Neural progenitor cell (in vitro differentiated cells): Measurements from ENCODE around the gene LRRC26. TPM values are rescaled to one million over a fixed set of nuclear protein-coding genes. Genes with fewer than 3 reads are reported as not detected.

Experiments used
- DNase-seq: peaks from one replicate; pipeline ENCODE4 v3.0.0-alpha.2; 2016; ENCODE audit warnings: low spot score
- H2AFZ ChIP-seq: fragments of 200-600 bp; sonication (generic); replicated peaks from 2 replicates; pipeline ENCODE4 v1.6.1; 2016; ENCODE audit warnings: antibody characterized with exemption
- H3F3A ChIP-seq: fragments of 200-600 bp; sonication (generic); 2 replicates; pipeline ENCODE4 v1.6.1; 2016; ENCODE audit warnings: antibody characterized with exemption, low read depth
- H3K27ac ChIP-seq: fragments of 200-600 bp; sonication (generic); 2 replicates; pipeline ENCODE4 v1.5.1; 2016; ENCODE audit warnings: mild to moderate bottlenecking
- H3K27me3 ChIP-seq: fragments of 200-600 bp; sonication (generic); 2 replicates; pipeline ENCODE4 v1.6.1; 2016; ENCODE audit warnings: mild to moderate bottlenecking, moderate library complexity
- H3K36me3 ChIP-seq: fragments of 200-600 bp; sonication (generic); 2 replicates; pipeline ENCODE4 v1.5.1; 2016
- H3K4me1 ChIP-seq: fragments of 200-600 bp; sonication (generic); 2 replicates; pipeline ENCODE4 v1.6.1; 2016; ENCODE audit warnings: mixed run types
- H3K4me2 ChIP-seq: fragments of 200-600 bp; sonication (generic); 2 replicates; pipeline ENCODE4 v1.6.1; 2016
- H3K4me3 ChIP-seq: fragments of 200-600 bp; sonication (generic); 2 replicates; pipeline ENCODE4 v1.5.1; 2016
- H3K79me2 ChIP-seq: fragments of 200-600 bp; sonication (generic); 2 replicates; pipeline ENCODE4 v1.6.1; 2016; ENCODE audit warnings: low read depth
- H3K9ac ChIP-seq: fragments of 200-600 bp; sonication (generic); 2 replicates; pipeline ENCODE4 v1.6.1; 2016
- H3K9me3 ChIP-seq: fragments of 200-600 bp; sonication (generic); 2 replicates; pipeline ENCODE4 v1.5.1; 2016; ENCODE audit warnings: low read depth
- H4K20me1 ChIP-seq: fragments of 200-600 bp; sonication (generic); 2 replicates; pipeline ENCODE4 v1.6.1; 2016; ENCODE audit warnings: low read depth
- H3K27ac Mint-ChIP-seq: 3 replicates; pipeline ENCODE4 v1.8.0; 2021; ENCODE audit warnings: mixed read lengths
- H3K27me3 Mint-ChIP-seq: 2 replicates; pipeline ENCODE4 v1.8.0; 2022; ENCODE audit warnings: low read depth, mild to moderate bottlenecking, inconsistent platforms, moderate library complexity, mixed read lengths; ENCODE audit not compliant: insufficient read depth
- H3K36me3 Mint-ChIP-seq: 3 replicates; pipeline ENCODE4 v1.8.0; 2021; ENCODE audit warnings: mixed read lengths
- H3K4me1 Mint-ChIP-seq: 3 replicates; pipeline ENCODE4 v1.8.0; 2021; ENCODE audit warnings: mixed read lengths
- H3K4me3 Mint-ChIP-seq: 3 replicates; pipeline ENCODE4 v1.8.0; 2021; ENCODE audit warnings: mild to moderate bottlenecking, moderate library complexity, mixed read lengths
- H3K9me3 Mint-ChIP-seq: 3 replicates; pipeline ENCODE4 v1.8.0; 2020; ENCODE audit warnings: mixed read lengths
- CTCF ChIP-seq: fragments of 200-600 bp; sonication (generic); IDR thresholded peaks from 2 replicates; pipeline ENCODE4 v1.5.1; 2017; ENCODE audit warnings: antibody characterized with exemption, mild to moderate bottlenecking
- EZH2 ChIP-seq: fragments of 200-600 bp; sonication (generic); IDR thresholded peaks from 2 replicates; pipeline ENCODE4 v1.6.1; 2017; ENCODE audit warnings: antibody characterized with exemption, mild to moderate bottlenecking, moderate library complexity
- EZH2phosphoT487 ChIP-seq: fragments of 200-600 bp; sonication (generic); IDR thresholded peaks from 2 replicates; pipeline ENCODE4 v1.6.1; 2017; ENCODE audit warnings: antibody characterized with exemption
- total RNA-seq: library from RNA; depleted of rRNA; stranded (reverse); fragments of >200 nt; gene quantifications from 2 replicates; pipeline ENCODE4 v1.2.3, GENCODE V29; 2015; ENCODE audit warnings: low replicate concordance

Gene LRRC26
- total RNA-seq, 1 donor from 2014 or later = not detected

- no peak overlapping the region for H3K4me3 Mint-ChIP-seq
- H3K36me3 Mint-ChIP-seq = no peaks in the 10 kb centered on the region
- no peak for DNase-seq
- H3K9me3 Mint-ChIP-seq = no peaks in the 10 kb centered on the region
- no peak overlapping the region for H3K27ac ChIP-seq
- H2AFZ ChIP-seq = no peak overlapping the region
- no peaks in the 10 kb centered on the region for H3K9me3 ChIP-seq
- peaks cover 66% of the 10 kb centered on the region for H3K27me3 Mint-ChIP-seq
- H3K4me2 ChIP-seq = no peak overlapping the region
- peaks cover 6% of the 10 kb centered on the region for H3F3A ChIP-seq
- no peaks in the 10 kb centered on the region for H3K36me3 ChIP-seq
- H3K4me1 Mint-ChIP-seq = peaks cover 2% of the 10 kb centered on the region
- H3K27ac Mint-ChIP-seq = no peak overlapping the region
- peaks cover 41% of the 10 kb centered on the region for H4K20me1 ChIP-seq
- H3K4me3 ChIP-seq = no peak overlapping the region
- H3K4me1 ChIP-seq = no peaks in the 10 kb centered on the region
- H3K79me2 ChIP-seq = no peaks in the 10 kb centered on the region
- TF ChIP-seq EZH2 (no peak), CTCF (no peak), EZH2phosphoT487 (no peak)
- peaks cover 93% of the 10 kb centered on the region for H3K27me3 ChIP-seq
- no peak overlapping the region for H3K9ac ChIP-seq
These were observed 28.6 kb downstream of the LRRC26 start for GRCh38 chr9:137141050-137141810.

GRCh38 chr9:137140151-137141012, 29.5 kb downstream of the LRRC26 start:
- no peak overlapping the region for H3K9ac ChIP-seq
- no peak overlapping the region for H3K27ac Mint-ChIP-seq
- H3K27ac ChIP-seq = no peak overlapping the region
- peaks cover 70% of the 10 kb centered on the region for H3K27me3 Mint-ChIP-seq
- H3K27me3 ChIP-seq = peaks cover 93% of the 10 kb centered on the region
- H2AFZ ChIP-seq = no peak overlapping the region
- H3K36me3 Mint-ChIP-seq = peaks cover 1% of the 10 kb centered on the region
- H3K4me1 ChIP-seq = no peaks in the 10 kb centered on the region
- peaks cover 45% of the 10 kb centered on the region for H4K20me1 ChIP-seq
- H3K79me2 ChIP-seq = no peaks in the 10 kb centered on the region
- peaks cover 2% of the 10 kb centered on the region for H3K4me1 Mint-ChIP-seq
- peaks cover 6% of the 10 kb centered on the region for H3F3A ChIP-seq
- peak; percentile 46 for DNase-seq
- peak overlapping the region; percentile 44 for H3K4me3 Mint-ChIP-seq
- no peak overlapping the region for H3K4me3 ChIP-seq
- H3K4me2 ChIP-seq = no peak overlapping the region
- no peaks in the 10 kb centered on the region for H3K9me3 ChIP-seq
- no peaks in the 10 kb centered on the region for H3K36me3 ChIP-seq
- peaks cover 3% of the 10 kb centered on the region for H3K9me3 Mint-ChIP-seq
- TF ChIP-seq EZH2phosphoT487 (peak; percentile 24), CTCF (no peak), EZH2 (peak; percentile 48)

GRCh38 chr9:137139468-137140150, 30.2 kb downstream of the LRRC26 start:
- TF ChIP-seq EZH2phosphoT487 = peak; percentile 0
- no peak for TF ChIP-seq CTCF
- peak; percentile 30 for TF ChIP-seq EZH2
- Histone ChIP-seq H3K9me3 (no peaks in the 10 kb centered on the region), H3K9ac (no peak overlapping the region), H4K20me1 (peaks cover 45% of the 10 kb centered on the region), H3K79me2 (no peaks in the 10 kb centered on the region), H3K27me3 (peaks cover 100% of the 10 kb centered on the region), H2AFZ (no peak overlapping the region), H3F3A (peaks cover 6% of the 10 kb centered on the region), H3K4me2 (no peak overlapping the region), H3K4me1 (no peaks in the 10 kb centered on the region), H3K36me3 (no peaks in the 10 kb centered on the region), H3K27ac (no peak overlapping the region), H3K4me3 (no peak overlapping the region)
- Mint-ChIP-seq H3K9me3 (peaks cover 3% of the 10 kb centered on the region), H3K4me1 (peaks cover 2% of the 10 kb centered on the region), H3K27me3 (peaks cover 70% of the 10 kb centered on the region), H3K36me3 (peaks cover 1% of the 10 kb centered on the region), H3K27ac (no peak overlapping the region), H3K4me3 (no peak overlapping the region)
- no peak for DNase-seq
